Trophoblast cell (in vitro differentiated cells and primary cell): ENCODE measurements around the gene ALG5.

Experiments used
- DNase-seq, 2 donors: peaks; one replicate each; pipeline ENCODE4 v3.0.0-alpha.2; 2016
- H2AFZ ChIP-seq: 2 replicates; pipeline ENCODE4 v1.6.1; 2013; ENCODE audit warnings: low read length, moderate library complexity, mild to moderate bottlenecking; ENCODE audit not compliant: insufficient read depth, poor library complexity
- H2AK5ac ChIP-seq: 2 replicates; pipeline ENCODE4 v1.6.1; 2013; ENCODE audit warnings: mild to moderate bottlenecking, low read length
- H2BK120ac ChIP-seq: 2 replicates; pipeline ENCODE4 v1.6.1; 2013; ENCODE audit warnings: low read length, mild to moderate bottlenecking, moderate library complexity; ENCODE audit not compliant: insufficient read depth, poor library complexity
- H2BK12ac ChIP-seq: 2 replicates; pipeline ENCODE4 v1.6.1; 2013; ENCODE audit warnings: mild to moderate bottlenecking, low read length, moderate library complexity
- H2BK5ac ChIP-seq: 2 replicates; pipeline ENCODE4 v1.6.1; 2013; ENCODE audit warnings: low read length, low read depth, moderate library complexity, mild to moderate bottlenecking; ENCODE audit not compliant: poor library complexity
- H3K14ac ChIP-seq: 2 replicates; pipeline ENCODE4 v1.6.1; 2013; ENCODE audit warnings: mild to moderate bottlenecking, low read length
- H3K18ac ChIP-seq: 2 replicates; pipeline ENCODE4 v1.6.1; 2013; ENCODE audit warnings: mild to moderate bottlenecking, low read length
- H3K23ac ChIP-seq: 2 replicates; pipeline ENCODE4 v1.6.1; 2013; ENCODE audit warnings: low read length
- H3K27ac ChIP-seq: 2 replicates; pipeline ENCODE4 v1.5.1; 2013; ENCODE audit warnings: low read depth, mild to moderate bottlenecking, inconsistent platforms, low read length, moderate library complexity
- H3K27me3 ChIP-seq: 2 replicates; pipeline ENCODE4 v1.6.1; 2013; ENCODE audit warnings: inconsistent platforms, mild to moderate bottlenecking, low read length, moderate library complexity; ENCODE audit not compliant: insufficient read depth
- H3K36me3 ChIP-seq, 2 experiments: 1 replicate in 1 of 2; 2 replicates in 1 of 2; pipeline ENCODE4 v1.6.1; 2013; ENCODE audit warnings: low read length in 2 of 2, mild to moderate bottlenecking in 2 of 2, moderate library complexity in 1 of 2; ENCODE audit not compliant: insufficient read depth in 2 of 2, control insufficient read depth in 1 of 2
- H3K4ac ChIP-seq: 2 replicates; pipeline ENCODE4 v1.6.1; 2013; ENCODE audit warnings: low read depth, mild to moderate bottlenecking, low read length, moderate library complexity
- H3K4me1 ChIP-seq, 2 experiments: 1 replicate in 1 of 2; 2 replicates in 1 of 2; pipeline ENCODE4 v1.6.1; 2013; ENCODE audit warnings: low read length in 2 of 2, mild to moderate bottlenecking in 2 of 2, moderate library complexity in 1 of 2; ENCODE audit not compliant: insufficient read depth in 2 of 2, control insufficient read depth in 1 of 2
- H3K4me2 ChIP-seq: 2 replicates; pipeline ENCODE4 v1.6.1; 2013; ENCODE audit warnings: inconsistent platforms, mild to moderate bottlenecking, low read length, moderate library complexity
- H3K4me3 ChIP-seq: 2 replicates; pipeline ENCODE4 v1.5.1; 2013; ENCODE audit warnings: mild to moderate bottlenecking, low read depth, low read length, inconsistent platforms
- H3K79me1 ChIP-seq: one replicate; pipeline ENCODE4 v1.6.1; 2013; ENCODE audit warnings: low read length
- H3K79me2 ChIP-seq: 2 replicates; pipeline ENCODE4 v1.6.1; 2013; ENCODE audit warnings: low read length, mild to moderate bottlenecking; ENCODE audit not compliant: control insufficient read depth, insufficient read depth, poor library complexity
- H3K9ac ChIP-seq: 2 replicates; pipeline ENCODE4 v1.6.1; 2013; ENCODE audit warnings: mild to moderate bottlenecking, low read length
- H3K9me3 ChIP-seq: 2 replicates; pipeline ENCODE4 v1.6.1; 2013; ENCODE audit warnings: low read depth, mild to moderate bottlenecking, control low read depth, inconsistent platforms, low read length; ENCODE audit not compliant: insufficient read depth
- H4K12ac ChIP-seq: 2 replicates; pipeline ENCODE4 v1.6.1; 2013; ENCODE audit warnings: low read depth, mild to moderate bottlenecking, low read length, moderate library complexity
- H4K8ac ChIP-seq: 2 replicates; pipeline ENCODE4 v1.6.1; 2013; ENCODE audit warnings: low read depth, mild to moderate bottlenecking, low read length, moderate library complexity
- H4K91ac ChIP-seq: one replicate; pipeline ENCODE4 v1.6.1; 2013; ENCODE audit warnings: low read depth, mild to moderate bottlenecking, low read length, moderate library complexity
- WGBS: extraction: QIAGEN DNeasy Blood & Tissue Kit; methylation state at CpG from one replicate; pipeline ENCODE4 v1.1.7; 2013; ENCODE audit warnings: missing lambda C conversion rate; ENCODE audit not compliant: insufficient read length, insufficient coverage; ENCODE audit errors: extremely low coverage; 5-methylcytosine and 5-hydroxymethylcytosine counted together

The ALG5 gene

DNA sequence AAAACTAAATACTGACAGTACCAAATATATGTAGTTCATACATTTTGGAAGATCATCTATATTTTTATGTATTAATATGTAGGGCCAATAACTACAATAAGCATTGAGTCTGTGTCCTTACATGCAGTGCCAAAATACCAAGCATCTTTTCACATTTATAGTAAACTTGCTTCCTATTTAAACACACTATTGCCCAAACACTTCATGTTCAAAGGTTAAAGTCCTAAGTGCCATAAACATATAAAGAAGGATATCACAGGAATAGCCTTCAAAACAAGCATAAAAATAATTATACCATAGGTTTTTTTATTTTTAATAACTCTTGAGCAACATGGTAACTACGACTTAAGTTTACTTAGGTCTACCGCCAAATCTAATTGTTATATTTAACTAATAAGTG, 28.5 kb upstream of the ALG5 start:
- Histone ChIP-seq H3K27ac (no peak overlapping the region), H3K4ac (no peak overlapping the region), H3K79me1 (no peaks in the 10 kb centered on the region), H3K79me2 (no peaks in the 10 kb centered on the region), H3K27me3 (no peaks in the 10 kb centered on the region), H3K18ac (no peak overlapping the region), H3K9ac (no peak overlapping the region), H3K14ac (no peak overlapping the region), H2BK12ac (no peak overlapping the region), H3K4me2 (no peak overlapping the region), H3K23ac (no peak overlapping the region), H3K4me3 (no peak overlapping the region), H4K12ac (no peak overlapping the region), H4K8ac (no peak overlapping the region), H2AFZ (no peak overlapping the region), H3K4me1 (no peaks in the 10 kb centered on the region), H4K91ac (no peak overlapping the region), H2AK5ac (no peak overlapping the region), H2BK5ac (no peak overlapping the region), H2BK120ac (no peak overlapping the region), H3K36me3 (peaks cover 4 to 19% of the 10 kb centered on the region in 2 experiments), H3K9me3 (no peaks in the 10 kb centered on the region)
- DNase-seq, result no peak
- WGBS, result no CpG with 5 or more reads among the region's 2 CpGs

DNA sequence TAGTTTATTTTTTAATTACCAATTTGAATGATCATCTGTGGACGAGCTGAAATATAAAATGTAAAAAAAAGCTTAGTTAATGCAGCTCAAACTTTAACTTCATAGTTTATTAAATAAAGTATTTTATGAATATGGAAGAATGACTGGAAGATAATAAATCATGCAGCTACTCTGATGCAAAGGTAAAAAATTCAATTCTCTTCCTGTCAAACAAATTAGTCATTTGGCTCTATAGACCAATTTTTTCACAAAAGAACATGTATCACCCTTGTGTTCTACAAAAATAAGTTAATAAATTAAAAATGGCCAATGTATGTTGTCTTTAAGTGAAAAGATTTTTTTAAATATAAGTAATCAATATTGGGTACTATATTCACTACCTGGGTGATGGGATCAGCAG, 27.6 kb upstream of the ALG5 start:
- Histone ChIP-seq H2AFZ (no peak overlapping the region), H2BK5ac (no peak overlapping the region), H3K79me2 (no peaks in the 10 kb centered on the region), H3K14ac (no peak overlapping the region), H3K9ac (no peak overlapping the region), H3K36me3 (peaks cover 6 to 17% of the 10 kb centered on the region in 2 experiments), H4K91ac (no peak overlapping the region), H4K8ac (no peak overlapping the region), H3K27me3 (no peaks in the 10 kb centered on the region), H3K9me3 (no peaks in the 10 kb centered on the region), H4K12ac (no peak overlapping the region), H3K4me1 (no peaks in the 10 kb centered on the region), H3K4me3 (no peak overlapping the region), H3K79me1 (no peaks in the 10 kb centered on the region), H2BK12ac (no peak overlapping the region), H3K4me2 (no peak overlapping the region), H3K18ac (no peak overlapping the region), H2AK5ac (no peak overlapping the region), H3K23ac (no peak overlapping the region), H3K27ac (no peak overlapping the region), H3K4ac (no peak overlapping the region), H2BK120ac (no peak overlapping the region)
- WGBS, result no CpG with 5 or more reads among the region's 1 CpG
- DNase-seq, result no peak

DNA sequence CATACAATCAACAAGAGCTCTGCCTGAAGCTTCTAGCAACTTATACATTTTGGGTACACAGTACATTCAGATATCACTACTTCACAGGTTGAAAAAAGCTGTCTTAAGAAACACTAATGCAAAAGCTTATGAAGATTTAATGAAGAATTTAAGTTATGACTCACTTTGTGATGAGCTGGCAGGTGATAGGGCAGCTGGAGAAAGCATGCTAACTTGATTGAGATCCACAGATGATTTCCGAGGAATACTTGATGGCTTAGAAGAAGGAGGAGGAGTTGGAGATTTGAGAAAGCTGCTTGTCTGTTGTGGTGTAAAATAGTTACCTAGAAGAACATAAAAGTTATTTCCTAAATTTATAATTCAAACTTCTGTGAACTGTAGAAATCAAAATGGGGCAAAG, 24.7 kb upstream of the ALG5 start:
- peaks cover 9 to 18% of the 10 kb centered on the region in 2 experiments for H3K36me3 ChIP-seq
- H3K18ac ChIP-seq, result no peak overlapping the region
- H3K79me2 ChIP-seq, result no peaks in the 10 kb centered on the region
- no peak overlapping the region for H3K23ac ChIP-seq
- H3K4me2 ChIP-seq, result no peak overlapping the region
- H2AFZ ChIP-seq, result no peak overlapping the region
- H3K4ac ChIP-seq, result no peak overlapping the region
- no peak overlapping the region for H3K14ac ChIP-seq
- H2AK5ac ChIP-seq, result no peak overlapping the region
- H2BK120ac ChIP-seq, result no peak overlapping the region
- no CpG with 5 or more reads among the region's 1 CpG for WGBS
- no peaks in the 10 kb centered on the region for H3K4me1 ChIP-seq
- H3K9me3 ChIP-seq, result no peaks in the 10 kb centered on the region
- no peaks in the 10 kb centered on the region for H3K27me3 ChIP-seq
- H2BK12ac ChIP-seq, result no peak overlapping the region
- peak in 1 of 2 donors; percentile 5 for DNase-seq
- H4K12ac ChIP-seq, result no peak overlapping the region
- no peak overlapping the region for H4K8ac ChIP-seq
- no peak overlapping the region for H3K27ac ChIP-seq
- H3K9ac ChIP-seq, result no peak overlapping the region
- no peak overlapping the region for H2BK5ac ChIP-seq
- no peak overlapping the region for H3K4me3 ChIP-seq
- no peak overlapping the region for H4K91ac ChIP-seq
- H3K79me1 ChIP-seq, result no peaks in the 10 kb centered on the region

- H3K27ac ChIP-seq, result no peak overlapping the region
- no peak overlapping the region for H3K18ac ChIP-seq
- no peak overlapping the region for H2BK5ac ChIP-seq
- no peak overlapping the region for H4K12ac ChIP-seq
- H3K36me3 ChIP-seq, result peaks cover 10 to 15% of the 10 kb centered on the region in 2 experiments
- no peak overlapping the region for H2BK120ac ChIP-seq
- H3K9ac ChIP-seq, result no peak overlapping the region
- H2AFZ ChIP-seq, result no peak overlapping the region
- H3K14ac ChIP-seq, result no peak overlapping the region
- H2BK12ac ChIP-seq, result no peak overlapping the region
- no peaks in the 10 kb centered on the region for H3K4me1 ChIP-seq
- H4K8ac ChIP-seq, result no peak overlapping the region
- DNase-seq, result no peak
- H3K23ac ChIP-seq, result no peak overlapping the region
- no peak overlapping the region for H2AK5ac ChIP-seq
- H4K91ac ChIP-seq, result no peak overlapping the region
- no CpG with 5 or more reads among the region's 1 CpG for whole genome bisulfite sequencing
- no peak overlapping the region for H3K4ac ChIP-seq
- no peaks in the 10 kb centered on the region for H3K27me3 ChIP-seq
- H3K4me3 ChIP-seq, result no peak overlapping the region
- H3K4me2 ChIP-seq, result no peak overlapping the region
- H3K9me3 ChIP-seq, result no peaks in the 10 kb centered on the region
- no peaks in the 10 kb centered on the region for H3K79me1 ChIP-seq
- no peaks in the 10 kb centered on the region for H3K79me2 ChIP-seq
Measured at GRCh38 chr13:37014609-37015008, 15.5 kb upstream of the ALG5 start.
